NCI-H2171 treated with DMSO at 0.1 percent for 48 hours (cell line): Measurements from ENCODE around the gene TRANK1.

ENCODE experiments used
- DNase-seq: peaks from one replicate; lab custom pipeline; 2025; lab: John Stamatoyannopoulos, UW

Gene TRANK1

DNA sequence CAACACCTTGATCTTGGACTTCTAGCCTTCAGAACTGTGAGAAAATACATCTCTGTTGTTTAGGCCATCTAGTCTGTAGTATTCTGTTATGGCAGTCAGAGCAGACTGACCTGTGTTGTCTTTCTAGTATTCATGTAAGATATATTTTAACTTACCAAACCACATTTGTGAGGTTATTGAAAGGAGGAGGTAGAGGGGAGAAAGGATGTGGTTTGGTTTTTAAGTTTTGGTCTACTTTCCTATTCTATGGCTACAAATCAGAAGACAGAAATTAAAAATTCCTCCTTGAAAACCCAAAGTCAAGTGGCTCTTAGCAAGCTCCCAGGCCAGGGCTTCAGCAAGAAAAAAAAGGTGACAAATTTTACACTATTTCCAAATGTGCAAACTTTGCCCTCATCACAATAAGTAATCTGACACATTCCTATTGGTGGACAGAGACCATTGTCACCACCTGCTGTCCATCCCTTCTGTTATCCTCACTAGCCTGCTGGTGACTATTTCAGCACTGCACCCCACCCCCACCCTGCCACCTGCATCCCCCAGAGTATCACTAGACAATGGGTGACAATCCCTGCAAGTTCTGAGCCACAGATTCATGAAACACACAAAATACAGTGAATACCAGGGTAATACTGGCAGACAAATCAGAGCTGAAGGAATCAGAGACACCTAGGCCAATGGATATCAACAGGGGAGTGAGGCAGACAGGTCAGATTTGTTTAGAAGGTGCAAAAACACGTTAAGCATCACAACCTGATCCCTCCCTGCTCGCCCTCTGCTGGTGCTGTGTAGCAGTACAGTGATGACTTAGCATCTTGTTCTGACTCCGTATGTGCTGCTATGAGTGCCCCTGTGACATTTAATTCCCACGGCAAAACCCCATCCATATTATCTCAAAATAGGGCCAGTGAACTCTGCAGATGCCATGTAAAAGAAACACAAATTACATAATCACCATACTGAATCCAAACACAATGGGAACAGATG is 101.5 kb downstream of the TRANK1 start:
- peak; percentile 39 for DNase-seq

- no peak for DNase-seq
Observed at GRCh38 chr3:36842275-36842674, 102.6 kb downstream of the TRANK1 start.

GRCh38 chr3:36840453-36840921 is 104.4 kb downstream of the TRANK1 start:
- DNase-seq = no peak

DNA sequence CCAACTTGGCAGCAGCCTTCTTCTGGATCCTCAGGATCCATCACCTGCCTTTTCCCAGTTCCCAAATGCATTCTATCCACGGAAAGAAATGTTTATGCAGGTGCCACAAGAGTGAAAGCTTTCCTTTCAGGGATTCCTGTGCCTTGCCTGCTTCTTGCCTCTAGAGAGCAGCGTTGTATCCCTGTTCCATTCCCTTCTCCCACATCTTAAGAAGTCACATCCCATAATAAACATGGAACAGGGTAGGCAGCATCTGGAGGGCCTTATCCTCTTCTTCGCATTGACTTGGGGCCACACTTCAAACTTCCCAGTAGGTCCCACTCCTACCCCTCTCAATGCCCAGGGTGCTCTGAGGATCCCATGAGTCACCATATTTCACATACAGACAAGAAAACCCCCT is 107.8 kb downstream of the TRANK1 start:
- no peak for DNase-seq

DNA sequence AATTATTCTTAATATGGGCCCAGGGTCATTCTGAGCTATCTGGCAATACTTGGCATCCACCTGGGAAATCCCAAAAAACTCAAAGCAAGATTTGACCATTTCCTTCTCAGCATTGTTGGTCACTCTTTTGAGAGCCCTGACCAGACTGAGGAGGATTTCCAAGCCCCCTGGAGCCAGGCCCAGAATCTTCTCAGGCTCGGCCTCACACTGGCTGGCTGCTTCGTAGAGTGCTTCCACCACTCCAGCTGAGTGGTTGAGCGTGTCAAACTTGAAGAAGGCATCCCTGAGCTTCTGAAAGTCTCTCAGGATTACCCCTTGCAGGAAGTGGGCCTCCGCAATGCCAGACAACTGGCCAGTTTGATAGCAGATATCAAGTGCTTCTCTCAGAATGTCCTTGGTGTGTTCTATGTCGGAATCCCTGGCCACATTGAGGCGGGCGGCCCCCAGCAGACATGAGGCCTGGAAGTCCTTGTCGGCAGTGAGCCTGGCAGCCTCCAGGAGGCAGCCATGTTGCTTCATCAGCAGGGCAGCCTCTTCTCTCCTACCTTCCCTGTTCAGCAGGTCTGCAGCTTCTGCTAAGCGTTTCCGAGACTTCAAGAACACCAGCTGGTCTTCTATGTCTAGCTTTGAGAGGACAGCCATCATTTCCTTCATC is 111.6 kb downstream of the TRANK1 start:
- no peak for DNase-seq

DNA sequence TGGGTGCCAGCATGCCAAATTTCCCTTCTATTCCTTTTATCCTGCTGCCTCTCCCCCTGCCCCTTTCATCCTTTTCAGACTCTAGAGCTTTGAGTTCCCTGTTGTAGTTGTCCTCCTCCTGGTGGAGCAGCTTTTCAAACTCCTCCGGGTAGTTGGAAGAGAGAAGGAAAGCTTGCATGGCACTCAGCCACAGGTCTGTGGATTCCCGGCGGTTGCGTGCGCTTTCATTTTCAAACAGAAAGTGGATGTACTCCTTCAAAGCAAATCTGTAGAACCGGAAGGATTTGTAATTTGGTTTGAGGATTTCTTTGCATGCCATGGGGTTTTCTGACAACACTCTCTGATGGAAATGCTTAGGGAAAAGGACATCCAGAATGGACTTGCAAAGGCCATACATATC is 112.4 kb downstream of the TRANK1 start:
- DNase-seq = no peak

- DNase-seq = no peak
Observed at GRCh38 chr3:36827133-36827532, 117.7 kb downstream of the TRANK1 start.

DNA sequence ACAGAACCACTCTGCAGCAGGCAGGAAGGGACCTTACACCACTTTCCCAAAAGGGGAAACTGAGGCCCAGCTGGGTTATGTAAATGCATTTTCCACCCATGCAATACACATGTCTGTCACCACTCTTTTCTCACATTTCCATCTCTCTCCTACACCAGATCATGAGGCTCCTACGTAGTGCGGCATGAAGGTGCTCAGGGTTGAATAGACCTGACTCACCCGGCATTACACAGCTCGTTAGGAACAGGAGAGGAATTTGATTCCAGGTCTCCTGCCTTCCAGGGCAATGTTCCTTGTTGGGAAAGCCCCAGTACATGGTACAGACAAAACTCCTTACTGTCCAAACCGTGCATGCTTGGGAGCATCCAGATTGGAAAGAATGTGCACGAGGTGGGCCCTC is 118.6 kb downstream of the TRANK1 start:
- DNase-seq = no peak

DNA sequence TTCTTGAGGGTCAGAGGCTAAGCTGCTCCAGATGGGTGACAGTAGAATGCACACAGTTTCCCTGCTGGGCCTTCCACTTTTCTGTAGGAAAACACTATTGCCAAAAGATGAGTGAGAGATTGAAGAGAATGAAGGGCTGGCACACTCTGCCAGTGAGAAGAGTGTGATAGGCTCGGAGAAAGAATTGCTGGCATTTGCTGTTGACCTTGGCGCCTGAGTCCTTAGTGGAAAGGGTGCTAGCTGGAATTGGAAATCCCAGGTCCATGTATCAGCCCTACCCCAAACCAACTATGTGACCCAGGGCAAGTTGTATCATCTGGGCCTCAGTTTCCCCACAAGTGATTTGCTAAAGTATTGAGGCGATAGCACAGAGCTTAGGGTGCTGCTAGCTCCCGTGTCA is 120.4 kb downstream of the TRANK1 start:
- no peak for DNase-seq

- peak; percentile 76 for DNase-seq
Observed at GRCh38 chr3:36823806-36824205, 121.0 kb downstream of the TRANK1 start.

DNA sequence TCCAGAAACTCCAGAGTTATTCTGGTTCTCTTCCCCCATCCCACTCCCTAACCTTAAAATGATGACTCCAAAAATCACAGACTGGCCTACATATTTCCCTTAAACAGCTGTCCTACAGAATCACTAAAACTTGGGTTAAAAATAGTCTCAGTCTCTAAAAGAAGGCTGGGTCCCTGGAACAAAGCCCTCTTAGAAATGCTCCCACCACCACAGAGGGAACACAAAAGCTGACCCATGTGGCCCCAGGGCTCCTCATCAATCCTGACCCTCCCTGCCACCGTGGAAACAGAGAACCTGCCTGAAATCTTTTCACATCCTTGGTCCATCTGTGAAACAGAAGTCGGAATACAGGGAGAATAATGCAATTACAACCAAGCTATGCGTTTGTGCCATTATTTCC is 124.8 kb downstream of the TRANK1 start:
- DNase-seq = no peak

DNA sequence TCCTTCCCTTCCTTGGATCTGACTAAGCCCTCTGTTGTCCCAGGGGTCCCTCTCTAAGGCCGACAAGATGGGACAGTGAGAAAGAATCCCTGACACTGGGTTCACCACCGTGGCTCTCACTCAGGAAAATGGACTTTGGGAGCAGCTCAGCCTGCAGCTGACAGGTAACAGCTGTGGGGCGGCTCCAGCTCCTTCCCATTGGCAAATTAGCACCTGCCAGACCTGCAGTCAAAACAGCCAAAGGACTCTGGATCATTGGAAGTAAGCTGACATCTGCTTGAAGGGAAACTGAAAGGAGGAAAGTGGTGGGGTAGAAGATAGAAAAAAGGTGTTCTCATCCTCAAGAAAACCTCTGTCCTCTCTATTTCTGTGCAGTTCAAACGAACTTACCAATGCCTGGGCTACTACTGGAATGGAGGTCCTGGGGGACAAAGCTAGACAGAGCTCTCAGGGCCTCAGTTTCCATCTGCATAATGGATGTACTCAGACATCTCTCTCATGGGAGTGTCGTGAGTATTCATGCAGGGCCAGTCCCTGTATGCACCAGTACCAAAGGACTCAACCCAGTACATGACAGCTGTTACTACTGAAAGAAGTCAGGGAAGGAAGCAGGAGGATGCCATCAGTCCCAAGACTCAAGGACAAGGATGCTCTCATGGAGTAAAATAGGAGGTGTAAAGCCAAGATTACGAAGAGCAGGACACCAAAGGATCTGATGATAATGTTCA is 126.9 kb downstream of the TRANK1 start:
- peak; percentile 55 for DNase-seq

DNA sequence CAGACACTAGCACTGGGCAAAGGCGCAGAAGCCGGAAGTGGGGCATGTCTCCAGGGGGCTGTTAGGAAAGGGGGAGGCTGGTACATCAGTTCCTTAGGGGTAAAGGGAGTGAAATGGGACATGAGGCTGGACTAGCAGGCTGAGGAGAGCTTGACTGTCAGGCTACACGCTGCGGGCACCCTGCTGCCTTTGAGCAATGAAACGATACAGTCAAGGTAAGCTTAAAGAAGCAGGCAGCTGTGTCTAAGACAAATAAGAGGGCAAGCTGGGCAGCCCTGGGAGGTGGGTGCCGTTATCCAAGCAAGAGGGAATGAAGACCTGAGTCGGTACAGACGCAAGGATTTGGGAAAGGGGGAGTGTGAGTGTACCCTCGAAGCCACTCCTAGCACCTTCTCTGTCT is 129.5 kb downstream of the TRANK1 start:
- no peak for DNase-seq

- DNase-seq = no peak
Observed at GRCh38 chr3:36814776-36815175, 130.1 kb downstream of the TRANK1 start.

GRCh38 chr3:36814066-36814717 is 130.7 kb downstream of the TRANK1 start:
- DNase-seq = no peak

GRCh38 chr3:36813305-36813704 is 131.5 kb downstream of the TRANK1 start:
- DNase-seq = peak; percentile 10

DNA sequence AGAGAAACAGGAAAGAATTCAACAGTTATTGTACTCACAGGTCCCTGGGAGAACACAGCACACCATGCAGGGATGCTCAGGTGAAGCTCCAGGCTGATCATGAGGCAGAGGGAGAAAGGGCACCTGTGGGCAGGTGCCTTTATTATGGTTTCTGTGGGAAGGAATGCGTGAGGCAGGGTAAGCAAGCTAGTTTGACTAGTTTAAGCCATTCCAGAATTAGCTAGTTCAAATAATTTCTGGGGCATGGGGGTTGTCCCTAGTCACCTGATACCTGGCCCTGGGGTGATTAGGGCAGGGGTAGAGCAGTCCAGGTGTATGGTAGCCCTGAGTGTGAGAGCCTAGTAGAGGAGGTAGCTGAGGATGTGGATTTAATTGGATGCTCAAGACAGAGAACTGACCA is 132.6 kb downstream of the TRANK1 start:
- no peak for DNase-seq

DNA sequence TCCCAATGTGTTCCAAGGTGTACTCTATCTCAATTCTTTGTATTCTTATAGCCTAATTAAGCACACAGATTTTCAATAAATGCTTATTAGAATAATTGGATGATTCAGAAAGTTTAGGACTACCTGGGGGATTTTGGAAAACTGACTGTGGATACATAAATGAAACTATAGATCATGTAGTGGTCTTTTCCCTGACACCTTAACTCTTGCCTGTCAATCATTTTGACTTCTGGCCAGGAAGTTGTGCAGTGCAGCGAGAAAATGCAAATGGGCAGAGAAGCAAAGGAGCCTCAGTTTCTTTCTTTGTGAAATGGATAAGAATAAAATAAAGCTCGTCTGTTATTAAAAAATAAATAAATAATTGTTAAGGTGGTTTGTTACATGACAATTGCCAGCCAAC is 133.1 kb downstream of the TRANK1 start:
- DNase-seq = no peak

GRCh38 chr3:36804295-36805055 is 140.4 kb downstream of the TRANK1 start:
- peak; percentile 42 for DNase-seq

DNA sequence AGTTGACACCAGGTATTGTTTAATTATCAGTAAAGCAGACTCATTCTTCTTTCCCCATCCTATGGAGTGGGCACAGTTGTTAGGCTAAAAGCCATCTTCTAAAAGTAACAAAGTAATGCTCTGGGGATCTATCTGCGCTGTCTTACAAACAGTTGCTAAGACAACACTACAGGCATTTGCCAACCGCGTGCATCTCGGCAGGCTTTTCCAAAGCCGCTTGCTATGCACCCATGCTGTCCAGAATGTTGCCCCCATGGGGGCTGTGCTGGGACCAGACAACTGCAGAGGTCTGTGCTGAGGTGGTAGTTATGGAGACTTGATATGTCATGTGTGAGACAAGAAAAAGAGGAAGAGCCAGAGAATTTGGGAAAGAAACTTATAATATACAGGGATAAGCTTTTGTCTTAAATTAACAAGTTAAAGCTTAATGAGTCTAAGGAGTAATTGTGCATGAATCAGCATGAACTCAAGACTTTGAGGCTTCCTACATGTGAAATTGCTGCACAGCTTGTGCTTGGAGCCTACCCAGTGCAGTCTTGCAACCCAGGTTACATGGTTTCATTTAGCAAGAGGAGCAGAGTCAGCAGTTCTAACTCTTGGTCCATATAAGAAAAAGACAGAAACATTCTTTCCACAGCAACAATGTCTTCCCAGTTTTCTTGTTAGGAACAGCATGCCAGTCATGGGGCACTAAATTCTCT is 141.6 kb downstream of the TRANK1 start:
- no peak for DNase-seq
